Mucosa of rectum (tissue), 2 donors: Measurements from ENCODE around the gene MS4A6E.
A peak's percentile ranks its signal among the peaks of the same experiment; 100 is the strongest.

Experiments
- H3K27ac ChIP-seq, 2 donors: one replicate each; pipeline ENCODE4 v1.7.0; 2013; ENCODE audit warnings: inconsistent platforms in 2 of 2, low read depth in 2 of 2, low read length in 2 of 2
- H3K27me3 ChIP-seq, 2 donors: one replicate each; pipeline ENCODE4 v1.7.0; 2013; ENCODE audit warnings: low read length in 2 of 2; ENCODE audit not compliant: control insufficient read depth in 2 of 2, insufficient read depth in 2 of 2
- H3K36me3 ChIP-seq, 2 donors: one replicate each; pipeline ENCODE4 v1.7.0; 2013; ENCODE audit warnings: low read length in 2 of 2; ENCODE audit not compliant: control insufficient read depth in 2 of 2, insufficient read depth in 2 of 2
- H3K4me1 ChIP-seq, 2 donors: one replicate each; pipeline ENCODE4 v1.7.0; 2013; ENCODE audit warnings: low read length in 2 of 2, mild to moderate bottlenecking in 1 of 2; ENCODE audit not compliant: control insufficient read depth in 2 of 2, insufficient read depth in 2 of 2
- H3K4me3 ChIP-seq, 2 donors: one replicate each; pipeline ENCODE4 v1.7.0; 2013; ENCODE audit warnings: low read length in 2 of 2
- H3K9ac ChIP-seq, 2 donors: one replicate each; pipeline ENCODE4 v1.7.0; 2013; ENCODE audit warnings: low read length in 2 of 2, low read depth in 1 of 2, mild to moderate bottlenecking in 1 of 2
- H3K9me3 ChIP-seq, 2 donors: one replicate each; pipeline ENCODE4 v1.7.0; 2013; ENCODE audit warnings: low read length in 2 of 2; ENCODE audit not compliant: control insufficient read depth in 2 of 2
- donor health status: healthy.
- donor health status: Normal muscosa, but diverticular disease.

MS4A6E gene

GRCh38 chr11:60371854-60372253 lies 44.8 kb downstream of the MS4A6E start:
- Histone ChIP-seq H3K27ac (peak overlapping the region in 1 of 2 donors; percentile 19), H3K9me3 (no peaks in the 10 kb centered on the region), H3K4me3 (no peak overlapping the region), H3K36me3 (no peaks in the 10 kb centered on the region), H3K27me3 (no peaks in the 10 kb centered on the region), H3K9ac (no peak overlapping the region), H3K4me1 (peaks cover 0 to 6% of the 10 kb centered on the region in 2 donors)

DNA sequence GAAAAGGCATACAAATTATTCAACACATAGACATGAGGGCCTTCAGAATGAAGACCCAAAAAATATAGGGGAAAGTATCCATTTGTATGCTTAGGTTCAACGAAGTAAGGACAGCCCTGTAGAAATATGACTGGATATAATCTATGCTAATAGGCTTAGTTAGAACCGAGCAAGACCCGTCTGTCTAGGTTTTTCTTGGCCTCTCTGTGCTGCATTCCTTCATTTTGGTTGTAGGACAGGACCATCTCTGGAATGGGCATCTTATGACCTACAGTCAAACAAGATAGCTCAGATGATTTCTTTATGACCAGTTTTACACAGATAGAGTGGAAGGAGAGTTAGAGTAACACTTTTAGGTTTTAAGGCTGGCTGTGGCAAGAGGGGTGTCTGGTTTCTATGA lies 45.7 kb downstream of the MS4A6E start:
- Histone ChIP-seq H3K9me3 (no peaks in the 10 kb centered on the region), H3K9ac (no peak overlapping the region), H3K27ac (no peak overlapping the region), H3K36me3 (no peaks in the 10 kb centered on the region), H3K27me3 (peaks cover 0 to 2% of the 10 kb centered on the region in 2 donors), H3K4me1 (peaks cover 0 to 6% of the 10 kb centered on the region in 2 donors), H3K4me3 (no peak overlapping the region)

GRCh38 chr11:60375316-60375715 lies 48.3 kb downstream of the MS4A6E start:
- H3K4me3 ChIP-seq, result no peak overlapping the region
- no peaks in the 10 kb centered on the region for H3K36me3 ChIP-seq
- no peak overlapping the region for H3K27ac ChIP-seq
- no peak overlapping the region for H3K9ac ChIP-seq
- peaks cover 0 to 3% of the 10 kb centered on the region in 2 donors for H3K27me3 ChIP-seq
- peaks cover 0 to 5% of the 10 kb centered on the region in 2 donors for H3K4me1 ChIP-seq
- no peaks in the 10 kb centered on the region for H3K9me3 ChIP-seq

DNA sequence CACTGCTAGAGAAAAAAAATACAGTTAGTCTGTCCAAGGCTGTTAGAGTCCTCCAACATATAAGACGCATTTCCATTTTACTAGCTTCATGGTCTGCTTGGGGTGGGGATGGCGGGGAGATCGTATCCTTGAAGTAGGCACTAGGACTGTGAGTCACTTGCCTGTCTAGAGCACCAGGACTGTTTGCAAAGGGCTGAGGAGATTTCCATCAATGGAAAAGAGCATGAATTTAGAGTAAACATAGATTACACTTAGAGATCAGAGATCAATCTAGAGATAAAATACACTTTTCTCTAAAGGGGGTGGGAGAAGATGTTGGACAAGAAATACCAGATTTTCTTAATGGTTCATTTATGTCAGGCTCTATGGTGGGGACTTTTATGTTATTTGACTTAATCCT lies 49.5 kb downstream of the MS4A6E start:
- Histone ChIP-seq H3K9ac (no peak overlapping the region), H3K4me3 (no peak overlapping the region), H3K4me1 (no peaks in the 10 kb centered on the region), H3K27ac (no peak overlapping the region), H3K36me3 (no peaks in the 10 kb centered on the region), H3K27me3 (peaks cover 0 to 3% of the 10 kb centered on the region in 2 donors), H3K9me3 (no peaks in the 10 kb centered on the region)

- H3K9ac ChIP-seq, result no peak overlapping the region
- H3K4me3 ChIP-seq, result no peak overlapping the region
- peak overlapping the region; percentile 11 to 41 for H3K27ac ChIP-seq
- H3K27me3 ChIP-seq, result peaks cover 0 to 3% of the 10 kb centered on the region in 2 donors
- no peaks in the 10 kb centered on the region for H3K9me3 ChIP-seq
- H3K4me1 ChIP-seq, result no peaks in the 10 kb centered on the region
- H3K36me3 ChIP-seq, result no peaks in the 10 kb centered on the region
These were observed 50.5 kb downstream of the MS4A6E start for GRCh38 chr11:60377401-60378136.

DNA sequence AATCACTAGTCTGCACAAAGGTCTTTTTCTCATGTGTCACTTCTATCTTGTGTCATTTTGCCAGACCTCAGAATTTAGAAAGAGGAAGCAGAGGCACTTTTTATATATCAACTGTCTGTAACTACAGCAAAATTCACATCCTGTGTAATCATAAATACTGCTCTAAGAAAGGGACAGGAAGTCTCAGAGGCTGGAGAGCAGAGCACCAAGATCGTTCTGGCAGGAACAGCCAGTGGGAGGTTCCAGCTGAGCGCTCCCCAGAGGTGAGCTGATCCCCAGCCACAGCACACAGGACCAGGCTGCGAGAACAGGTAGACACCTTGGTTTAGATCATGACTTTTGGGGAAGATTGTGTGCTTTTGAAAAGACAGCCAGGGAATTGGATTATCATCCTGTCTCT lies 51.3 kb downstream of the MS4A6E start, which contains the start of gene MS4A7:
MS4A7 (plus strand) TSS at position 179 of the 400 bp plus-strand sequence. CDS start 4,610 bp downstream, outside the sequence.
- no peaks in the 10 kb centered on the region for H3K4me1 ChIP-seq
- H3K27me3 ChIP-seq, result peaks cover 0 to 3% of the 10 kb centered on the region in 2 donors
- no peak within 1 kb of the TSS for H3K9ac ChIP-seq
- H3K4me3 ChIP-seq, result peak within 1 kb of the TSS in 1 of 2 donors; percentile 50
- H3K27ac ChIP-seq, result peak within 1 kb of the TSS; percentile 41 to 46
- H3K9me3 ChIP-seq, result no peaks in the 10 kb centered on the region
- H3K36me3 ChIP-seq, result no peaks in the 10 kb centered on the region

DNA sequence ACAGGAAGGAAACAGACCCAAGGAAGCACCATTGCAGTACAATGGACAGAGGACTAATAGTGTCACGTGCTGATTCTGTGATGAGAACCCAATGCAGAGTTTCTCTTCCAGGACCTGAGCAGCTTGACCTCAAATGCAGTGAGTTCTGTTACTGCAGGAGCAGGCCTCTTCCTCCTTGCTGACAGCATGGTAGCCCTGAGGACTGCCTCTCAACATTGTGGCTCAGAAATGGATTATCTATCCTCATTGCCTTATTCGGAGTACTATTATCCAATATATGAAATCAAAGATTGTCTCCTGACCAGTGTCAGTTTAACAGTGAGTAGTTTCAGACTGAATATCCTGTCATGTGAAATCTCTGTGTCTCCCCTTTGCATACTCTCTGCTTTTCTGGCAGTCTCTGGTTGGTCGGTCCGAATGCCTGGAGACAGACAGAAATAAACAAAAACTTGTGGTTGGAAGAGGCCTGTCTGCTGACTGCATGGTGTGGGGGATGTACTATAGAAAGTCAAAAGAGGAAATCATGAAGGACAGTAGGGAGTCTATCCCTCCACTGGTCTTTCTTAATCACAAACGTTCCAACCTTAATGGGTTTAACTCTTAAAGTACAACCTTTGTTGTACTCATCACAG lies 62.3 kb downstream of the MS4A6E start:
- no peaks in the 10 kb centered on the region for H3K27me3 ChIP-seq
- H3K9me3 ChIP-seq, result no peaks in the 10 kb centered on the region
- H3K9ac ChIP-seq, result no peak overlapping the region
- H3K4me1 ChIP-seq, result no peaks in the 10 kb centered on the region
- no peaks in the 10 kb centered on the region for H3K36me3 ChIP-seq
- peak overlapping the region in 1 of 2 donors; percentile 49 for H3K27ac ChIP-seq
- no peak overlapping the region for H3K4me3 ChIP-seq

- no peaks in the 10 kb centered on the region for H3K27me3 ChIP-seq
- no peaks in the 10 kb centered on the region for H3K36me3 ChIP-seq
- H3K4me1 ChIP-seq, result no peaks in the 10 kb centered on the region
- no peak overlapping the region for H3K9ac ChIP-seq
- no peak overlapping the region for H3K4me3 ChIP-seq
- H3K9me3 ChIP-seq, result no peaks in the 10 kb centered on the region
- no peak overlapping the region for H3K27ac ChIP-seq
These were observed 63.4 kb downstream of the MS4A6E start for GRCh38 chr11:60390419-60390818.
